Chondrocyte (in vitro differentiated cells): ENCODE results near the gene SMARCA2. TPM values are rescaled to one million over a fixed set of nuclear protein-coding genes. Genes with fewer than 3 reads are reported as not detected.

Experiments
- DNase-seq: peaks from one replicate; pipeline ENCODE4 v3.0.0; 2021; ENCODE audit warnings: mixed read lengths, low spot score
- H3K27ac Mint-ChIP-seq: one replicate; pipeline ENCODE4 v1.8.0; 2021; ENCODE audit warnings: mild to moderate bottlenecking, moderate library complexity, mixed read lengths; ENCODE audit not compliant: unreplicated experiment
- H3K27me3 Mint-ChIP-seq: 2 replicates; pipeline ENCODE4 v1.8.0; 2021; ENCODE audit warnings: low read depth, mixed read lengths
- H3K36me3 Mint-ChIP-seq: 2 replicates; pipeline ENCODE4 v1.8.0; 2021; ENCODE audit warnings: low read depth, mixed read lengths
- H3K4me1 Mint-ChIP-seq: 2 replicates; pipeline ENCODE4 v1.8.0; 2021; ENCODE audit warnings: low read depth, mild to moderate bottlenecking, mixed read lengths
- H3K4me3 Mint-ChIP-seq: one replicate; pipeline ENCODE4 v1.8.0; 2021; ENCODE audit warnings: mild to moderate bottlenecking, moderate library complexity, mixed read lengths; ENCODE audit not compliant: unreplicated experiment
- H3K9me3 Mint-ChIP-seq: 2 replicates; pipeline ENCODE4 v1.8.0; 2021; ENCODE audit warnings: low read depth, mixed read lengths
- CTCF ChIP-seq: fragments of 200-600 bp; sonication (generic); IDR thresholded peaks from 2 replicates; pipeline ENCODE4 v1.5.0; 2021; ENCODE audit warnings: antibody characterized with exemption, mild to moderate bottlenecking, moderate library complexity
- total RNA-seq: library from RNA; stranded (reverse); gene quantifications from 3 replicates; pipeline ENCODE4 v1.2.1, GENCODE V29; 2021

The SMARCA2 gene
- total RNA-seq, 1 donor from 2014 or later: 95.1 TPM

GRCh38 chr9:2122299-2122698 is 107.2 kb downstream of the SMARCA2 start:
- no peak overlapping the region for H3K4me3 Mint-ChIP-seq
- peaks cover 16% of the 10 kb centered on the region for H3K36me3 Mint-ChIP-seq
- H3K27me3 Mint-ChIP-seq: no peaks in the 10 kb centered on the region
- peaks cover 3% of the 10 kb centered on the region for H3K9me3 Mint-ChIP-seq
- H3K4me1 Mint-ChIP-seq: peaks cover 66% of the 10 kb centered on the region
- H3K27ac Mint-ChIP-seq: no peak overlapping the region
- DNase-seq: no peak
- TF ChIP-seq CTCF: no peak

GRCh38 chr9:2125906-2126305 is 110.8 kb downstream of the SMARCA2 start:
- Mint-ChIP-seq H3K9me3 (peaks cover 3% of the 10 kb centered on the region), H3K4me3 (no peak overlapping the region), H3K27ac (no peak overlapping the region), H3K27me3 (no peaks in the 10 kb centered on the region), H3K36me3 (peaks cover 7% of the 10 kb centered on the region), H3K4me1 (peaks cover 56% of the 10 kb centered on the region)
- DNase-seq: no peak
- TF ChIP-seq CTCF: no peak

- H3K27me3 Mint-ChIP-seq: no peaks in the 10 kb centered on the region
- H3K9me3 Mint-ChIP-seq: peaks cover 3% of the 10 kb centered on the region
- peaks cover 7% of the 10 kb centered on the region for H3K36me3 Mint-ChIP-seq
- peaks cover 52% of the 10 kb centered on the region for H3K4me1 Mint-ChIP-seq
- no peak for TF ChIP-seq CTCF
- no peak for DNase-seq
- no peak overlapping the region for H3K4me3 Mint-ChIP-seq
- H3K27ac Mint-ChIP-seq: peak overlapping the region; percentile 50
These were observed 111.2 kb downstream of the SMARCA2 start for GRCh38 chr9:2126331-2126803.

GRCh38 chr9:2127486-2127885 is 112.3 kb downstream of the SMARCA2 start:
- no peak overlapping the region for H3K27ac Mint-ChIP-seq
- DNase-seq: no peak
- H3K4me1 Mint-ChIP-seq: peaks cover 53% of the 10 kb centered on the region
- no peak for TF ChIP-seq CTCF
- peaks cover 3% of the 10 kb centered on the region for H3K9me3 Mint-ChIP-seq
- no peak overlapping the region for H3K4me3 Mint-ChIP-seq
- H3K27me3 Mint-ChIP-seq: no peaks in the 10 kb centered on the region
- peaks cover 7% of the 10 kb centered on the region for H3K36me3 Mint-ChIP-seq

- H3K9me3 Mint-ChIP-seq: peaks cover 3% of the 10 kb centered on the region
- no peaks in the 10 kb centered on the region for H3K27me3 Mint-ChIP-seq
- H3K36me3 Mint-ChIP-seq: peaks cover 7% of the 10 kb centered on the region
- H3K27ac Mint-ChIP-seq: peak overlapping the region; percentile 6
- H3K4me3 Mint-ChIP-seq: no peak overlapping the region
- DNase-seq: no peak
- no peak for TF ChIP-seq CTCF
- H3K4me1 Mint-ChIP-seq: peaks cover 53% of the 10 kb centered on the region
These were observed 113.0 kb downstream of the SMARCA2 start for GRCh38 chr9:2128141-2128540.
